Stomach (tissue), 9 donors: ENCODE data around the gene NT5DC4. TPM values are rescaled to one million over a fixed set of nuclear protein-coding genes. Genes with fewer than 3 reads are reported as not detected.

Experiments
- DNase-seq, 2 donors: peaks; one replicate each; pipeline versions ENCODE4 v3.0.0 to v3.0.0-alpha.2; 2013 to 2019
- H3K27ac ChIP-seq, 5 donors: fragments of 200-600 bp in 4 of 5; sonication (generic) in 4 of 5; one replicate each; pipeline ENCODE4 v1.5.1; 2013 to 2019; ENCODE audit warnings: mild to moderate bottlenecking in 1 of 5, moderate library complexity in 1 of 5
- H3K27me3 ChIP-seq, 3 donors: fragments of 200-600 bp; sonication (generic); one replicate each; pipeline ENCODE4 v1.5.1; 2017 to 2019; ENCODE audit warnings: mixed run types in 1 of 3
- H3K36me3 ChIP-seq, 4 donors: fragments of 200-600 bp; sonication (generic); 1 replicate in 3 of 4; 2 replicates in 1 of 4; pipeline ENCODE4 v1.5.1; 2016 to 2019
- H3K4me1 ChIP-seq, 4 donors: fragments of 200-600 bp; sonication (generic); one replicate each; pipeline ENCODE4 v1.5.1; 2016 to 2019
- H3K4me3 ChIP-seq, 4 donors: fragments of 200-600 bp; sonication (generic) in 3 of 4; one replicate each; pipeline ENCODE4 v1.5.1; 2016 to 2019; ENCODE audit warnings: mild to moderate bottlenecking in 1 of 4
- H3K9me3 ChIP-seq, 4 donors: fragments of 200-600 bp; sonication (generic); one replicate each; pipeline ENCODE4 v1.5.1; 2016 to 2019
- CTCF ChIP-seq, 7 experiments: fragments of 450-650 bp in 4 of 7; fragments of 200-600 bp in 3 of 7; sonication (generic) in 3 of 7; IDR thresholded peaks; one replicate each; pipeline ENCODE4 v1.5.1; 2016 to 2019; ENCODE audit warnings: antibody characterized with exemption in 7 of 7, control low read depth in 2 of 7, mild to moderate bottlenecking in 1 of 7
- EP300 ChIP-seq: sonication (generic); formaldehyde crosslinking; IDR thresholded peaks from one replicate; pipeline ENCODE4 v1.6.1; 2017; ENCODE audit warnings: antibody characterized with exemption
- POLR2A ChIP-seq, 4 donors: fragments of 450-650 bp; IDR thresholded peaks; one replicate each; pipeline ENCODE4 v1.6.1; 2016; ENCODE audit warnings: antibody characterized with exemption in 4 of 4, control low read depth in 2 of 4, mild to moderate bottlenecking in 1 of 4, moderate library complexity in 1 of 4
- POLR2AphosphoS5 ChIP-seq, 3 donors: sonication (generic); formaldehyde crosslinking; IDR thresholded peaks; one replicate each; pipeline ENCODE4 v1.6.1; 2016; ENCODE audit warnings: antibody characterized with exemption in 3 of 3
- WGBS, 5 donors: extraction: QIAGEN DNeasy Blood & Tissue Kit in 3 of 5; methylation state at CpG; one replicate each; pipeline versions ENCODE4 v1.1.5 to v1.1.7; 2013 to 2018; 5-methylcytosine and 5-hydroxymethylcytosine counted together
- intact Hi-C: fragments of 100-400 bp; cut with DNase I; formaldehyde crosslinking; loops from one replicate; pipeline ENCODE4 v1.15.1; 2023; ENCODE audit warnings: low total_unique reads
- polyA plus RNA-seq, 3 donors: library from polyadenylated mRNA; stranded (reverse); fragments of 200-250 nt; gene quantifications; one replicate each; pipeline ENCODE4 v1.2.3, GENCODE V29; 2013
- total RNA-seq, 5 donors: library from RNA; depleted of rRNA; stranded (reverse); fragments of >200 nt; gene quantifications; one replicate each; pipeline versions ENCODE4 v1.1.0 to v1.2.3, GENCODE V29; 2014 to 2016
- donor health status: healthy with polysubstance abuse.
- donor health status: Bipolar disorder and iron deficiency.
- donor health status: healthy.

Gene NT5DC4
- total and polyA plus RNA-seq, 8 donors: not detected

GRCh38 chr2:112756207-112756606 lies 35.4 kb downstream of the NT5DC4 start:
- intact Hi-C loops: loop anchor here (10.0 kb wide), 1 partner anchor 189 kb away; no protein-coding TSS in a partner anchor
- Histone ChIP-seq H3K27ac (no peak overlapping the region), H3K4me1 (peaks cover 0 to 21% (median 12%) of the 10 kb centered on the region in 4 donors), H3K36me3 (no peaks in the 10 kb centered on the region), H3K27me3 (no peaks in the 10 kb centered on the region), H3K9me3 (no peaks in the 10 kb centered on the region), H3K4me3 (no peak overlapping the region)
- no peak for TF ChIP-seq POLR2A (IDR thresholded peaks at IDR 0.05)
- no peak for DNase-seq
- WGBS, 5 donors: 73 to 86% (median 81%) methylated on average over 3 of the region's 3 CpGs

GRCh38 chr2:112757265-112757664 lies 36.4 kb downstream of the NT5DC4 start:
- intact Hi-C loops: loop anchor here (10.0 kb wide), 1 partner anchor 188 kb away; no protein-coding TSS in a partner anchor
- H3K9me3 ChIP-seq: no peaks in the 10 kb centered on the region
- no peaks in the 10 kb centered on the region for H3K36me3 ChIP-seq
- 93 to 97% (median 95%) methylated on average over 3 of the region's 3 CpGs for WGBS, 5 donors
- no peaks in the 10 kb centered on the region for H3K27me3 ChIP-seq
- DNase-seq: no peak
- no peak overlapping the region for H3K27ac ChIP-seq
- no peak overlapping the region for H3K4me3 ChIP-seq
- H3K4me1 ChIP-seq: peaks cover 0 to 10% (median 3%) of the 10 kb centered on the region in 4 donors
- no peak for TF ChIP-seq POLR2AphosphoS5 (IDR thresholded peaks at IDR 0.05)
- TF ChIP-seq CTCF (IDR thresholded peaks at IDR 0.05): no peak
- TF ChIP-seq POLR2A (IDR thresholded peaks at IDR 0.05): no peak
- TF ChIP-seq EP300: no peak

- Histone ChIP-seq H3K4me3 (no peak overlapping the region), H3K27me3 (no peaks in the 10 kb centered on the region), H3K4me1 (peaks cover 1 to 15% (median 4%) of the 10 kb centered on the region in 4 donors), H3K9me3 (no peaks in the 10 kb centered on the region), H3K36me3 (no peaks in the 10 kb centered on the region), H3K27ac (no peak overlapping the region)
- no peak for DNase-seq
- TF ChIP-seq EP300: no peak
- TF ChIP-seq POLR2A (IDR thresholded peaks at IDR 0.05): no peak
- TF ChIP-seq POLR2AphosphoS5 (IDR thresholded peaks at IDR 0.05): no peak
- WGBS, 5 donors: 72 to 88% (median 81%) methylated on average over 2 of the region's 2 CpGs
- intact Hi-C loops: loop anchor here (10.0 kb wide), 1 partner anchor 186 kb away; no protein-coding TSS in a partner anchor
Measured at GRCh38 chr2:112758711-112759110, 37.9 kb downstream of the NT5DC4 start.

- peaks cover 8 to 19% (median 11%) of the 10 kb centered on the region in 4 donors for H3K4me1 ChIP-seq
- 76 to 98% (median 89%) methylated on average over 1 of the region's 1 CpG for WGBS, 5 donors
- no peaks in the 10 kb centered on the region for H3K27me3 ChIP-seq
- no peak overlapping the region for H3K27ac ChIP-seq
- no peaks in the 10 kb centered on the region for H3K36me3 ChIP-seq
- TF ChIP-seq POLR2A (IDR thresholded peaks at IDR 0.05) (no peak), EP300 (no peak), POLR2AphosphoS5 (IDR thresholded peaks at IDR 0.05) (no peak), CTCF (IDR thresholded peaks at IDR 0.05) (no peak)
- intact Hi-C loops: loop anchor here (10.0 kb wide), 1 partner anchor 115 kb away; no protein-coding TSS in a partner anchor
- no peaks in the 10 kb centered on the region for H3K9me3 ChIP-seq
- H3K4me3 ChIP-seq: no peak overlapping the region
- no peak for DNase-seq
Measured at GRCh38 chr2:112760149-112760548, 39.3 kb downstream of the NT5DC4 start.

- intact Hi-C loops: loop anchor here (10.0 kb wide), 1 partner anchor 113 kb away; no protein-coding TSS in a partner anchor
- H3K27me3 ChIP-seq: no peaks in the 10 kb centered on the region
- no peak overlapping the region for H3K27ac ChIP-seq
- H3K36me3 ChIP-seq: no peaks in the 10 kb centered on the region
- TF ChIP-seq POLR2A (IDR thresholded peaks at IDR 0.05) (no peak), EP300 (no peak), CTCF (IDR thresholded peaks at IDR 0.05) (no peak), POLR2AphosphoS5 (IDR thresholded peaks at IDR 0.05) (no peak)
- H3K4me1 ChIP-seq: peaks cover 8 to 22% (median 14%) of the 10 kb centered on the region in 4 donors
- H3K9me3 ChIP-seq: no peaks in the 10 kb centered on the region
- DNase-seq: no peak
- WGBS, 5 donors: 90 to 94% (median 92%) methylated on average over 4 of the region's 4 CpGs
- no peak overlapping the region for H3K4me3 ChIP-seq
Measured at GRCh38 chr2:112762276-112762675, 41.5 kb downstream of the NT5DC4 start.
